HG03565 (cell line): Measurements from ENCODE around the gene SNRNP25.
"Not testable (repeated sequence)": the region's sequence is repeated elsewhere in the genome, so short reads cannot be mapped to it uniquely, and the experiment has no call there.

Source experiments
- ATAC-seq: cut with Tn5 transposase; IDR thresholded peaks from one replicate; pipeline ENCODE4 v1.9.1; 2021; ENCODE audit warnings: mild to moderate bottlenecking, moderate library complexity; ENCODE audit not compliant: unreplicated experiment

Gene SNRNP25

GRCh38 chr16:53346-54236, at the start of gene SNRNP25, which contains the start of gene POLR3K:
SNRNP25 (plus strand) TSS chr16:53828; CDS start chr16:54017, 189 bp downstream.
POLR3K (minus strand) TSS chr16:53608; CDS start chr16:53586, 22 bp downstream.
- peak; percentile 94 for ATAC-seq

GRCh38 chr16:9903-10665, 43.5 kb upstream of the SNRNP25 start:
- no peak for ATAC-seq

GRCh38 chr16:10772-11171, 42.9 kb upstream of the SNRNP25 start:
- not testable (repeated sequence) for ATAC-seq

GRCh38 chr16:17062-17765, 36.4 kb upstream of the SNRNP25 start:
- not testable (repeated sequence) for ATAC-seq

- ATAC-seq: not testable (repeated sequence)
Observed at GRCh38 chr16:20886-21285, 32.7 kb upstream of the SNRNP25 start.

GRCh38 chr16:24151-24550, 29.5 kb upstream of the SNRNP25 start:
- not testable (repeated sequence) for ATAC-seq

GRCh38 chr16:25926-26348, 27.7 kb upstream of the SNRNP25 start:
- peak; percentile 62 for ATAC-seq

- not testable (repeated sequence) for ATAC-seq
Observed at GRCh38 chr16:30627-31026, 23.0 kb upstream of the SNRNP25 start.

GRCh38 chr16:33154-33876, 20.3 kb upstream of the SNRNP25 start:
- ATAC-seq: not testable (repeated sequence)

GRCh38 chr16:33877-34647, 19.6 kb upstream of the SNRNP25 start:
- no peak for ATAC-seq

GRCh38 chr16:34648-34987, 19.0 kb upstream of the SNRNP25 start:
- no peak for ATAC-seq

- ATAC-seq: no peak
Observed at GRCh38 chr16:35011-35677, 18.5 kb upstream of the SNRNP25 start.

GRCh38 chr16:35678-36305, 17.8 kb upstream of the SNRNP25 start:
- ATAC-seq: no peak

- ATAC-seq: no peak
Observed at GRCh38 chr16:36336-36984, 17.2 kb upstream of the SNRNP25 start.

GRCh38 chr16:37511-37910, 16.1 kb upstream of the SNRNP25 start:
- no peak for ATAC-seq

- not testable (repeated sequence) for ATAC-seq
Observed at GRCh38 chr16:38206-38605, 15.4 kb upstream of the SNRNP25 start.

- ATAC-seq: peak; percentile 55
Observed at GRCh38 chr16:38941-39892, 14.4 kb upstream of the SNRNP25 start.
